GM21786 (cell line): ENCODE results near the gene ZNF525.
"Not testable (repeated sequence)": the region's sequence is repeated elsewhere in the genome, so short reads cannot be mapped to it uniquely, and the experiment has no call there.

Source experiments
- ATAC-seq: cut with Tn5 transposase; IDR thresholded peaks from one replicate; pipeline ENCODE4 v1.9.1; 2021; ENCODE audit not compliant: unreplicated experiment

ZNF525 gene

DNA sequence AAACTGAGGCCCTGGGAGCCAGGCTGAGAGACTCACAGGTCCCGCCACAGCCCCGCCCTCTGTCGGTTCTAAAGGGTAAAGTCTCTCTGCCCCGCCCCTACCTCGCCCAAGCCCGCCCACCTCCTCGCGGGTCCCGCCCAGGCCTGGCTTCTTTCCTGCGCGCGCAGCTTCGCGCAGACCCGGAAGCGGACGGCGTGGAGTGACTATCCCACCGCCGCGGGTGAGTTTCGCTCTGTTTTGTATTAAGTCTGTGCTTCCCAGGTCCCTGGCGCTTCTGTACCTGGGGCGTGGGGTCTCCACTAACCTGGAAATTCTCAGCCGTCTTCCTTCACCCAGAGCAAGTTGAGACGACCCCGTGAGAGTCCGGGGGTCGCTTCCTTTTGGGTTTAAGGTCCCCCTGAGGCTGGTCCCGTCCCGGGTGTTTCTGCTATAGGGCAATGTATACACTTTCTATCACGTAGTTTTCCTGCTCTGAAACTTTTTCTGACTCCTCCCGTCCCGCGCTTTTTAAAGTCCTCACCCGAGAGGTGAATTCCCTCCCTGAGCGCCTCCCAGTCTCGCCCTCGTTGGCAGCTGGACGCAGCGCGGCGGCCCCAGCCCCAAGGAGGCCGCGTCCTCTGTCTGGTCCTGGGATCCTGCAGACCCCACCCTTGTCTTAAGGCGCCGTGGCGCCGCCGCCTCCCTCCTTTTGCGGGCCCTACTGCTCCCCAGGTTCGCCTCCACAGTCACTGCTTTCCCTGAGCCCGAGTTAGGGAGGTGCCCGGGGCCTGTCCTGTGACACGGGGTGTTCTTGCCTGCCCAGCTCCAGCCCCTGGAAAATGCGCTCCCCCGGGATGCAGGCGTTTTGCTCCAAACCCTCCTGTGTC is 29.7 kb downstream of the ZNF525 start, which contains the start of gene ZNF765:
ZNF765 (plus strand) TSS at position 176 of the 866 bp plus-strand sequence. CDS start 2,867 bp downstream, outside the sequence.
- peak; percentile 87 for ATAC-seq

DNA sequence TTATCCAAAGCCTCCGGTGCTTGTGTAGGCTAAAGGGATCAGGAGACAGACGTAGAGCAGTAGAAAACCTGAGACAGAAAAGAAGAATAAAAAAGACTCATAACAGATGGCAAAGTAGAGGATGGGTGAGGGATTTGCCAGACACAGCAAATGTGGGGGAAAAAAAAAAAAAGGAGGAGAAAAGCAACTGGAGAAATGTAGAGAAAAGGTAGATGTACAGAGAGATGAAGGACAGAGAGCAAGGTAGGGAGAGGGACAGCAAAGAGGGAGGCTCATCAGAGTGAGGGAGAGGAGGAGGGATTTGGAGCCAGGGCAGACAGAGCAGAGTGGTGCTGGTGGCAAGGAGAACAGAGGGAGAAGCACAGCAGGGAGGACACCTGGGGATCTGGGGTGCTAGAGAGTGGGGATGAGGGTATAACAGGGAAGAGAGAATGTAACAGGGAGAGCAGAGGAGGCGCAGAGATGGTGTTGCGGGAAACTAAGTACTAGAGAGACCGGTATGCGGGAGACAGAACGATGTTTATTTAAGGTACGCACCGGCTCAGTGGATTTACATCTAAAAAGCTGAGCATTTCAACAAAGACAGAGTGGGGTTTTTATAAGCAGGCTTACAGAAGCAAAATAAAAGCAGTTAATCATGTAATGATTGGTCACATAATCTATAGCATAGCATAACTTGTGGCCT is 30.5 kb downstream of the ZNF525 start:
- not testable (repeated sequence) for ATAC-seq

DNA sequence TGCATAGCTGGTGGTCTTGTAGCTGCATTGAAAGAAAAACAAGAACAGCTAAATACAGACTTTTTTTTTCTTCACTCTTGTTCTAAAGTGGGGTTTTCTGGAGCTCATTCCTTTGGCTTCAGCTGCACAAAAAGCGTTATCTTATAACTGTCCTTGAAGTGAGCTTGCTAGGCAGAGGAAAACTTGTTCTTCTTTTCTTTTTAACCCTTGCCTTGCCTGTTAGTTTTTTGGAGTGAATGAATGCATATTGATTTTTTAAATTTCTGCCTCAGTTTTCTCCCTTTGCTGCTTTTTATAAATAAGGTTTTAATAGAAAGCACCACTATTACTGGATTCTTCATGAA is 31.0 kb downstream of the ZNF525 start:
- no peak for ATAC-seq

DNA sequence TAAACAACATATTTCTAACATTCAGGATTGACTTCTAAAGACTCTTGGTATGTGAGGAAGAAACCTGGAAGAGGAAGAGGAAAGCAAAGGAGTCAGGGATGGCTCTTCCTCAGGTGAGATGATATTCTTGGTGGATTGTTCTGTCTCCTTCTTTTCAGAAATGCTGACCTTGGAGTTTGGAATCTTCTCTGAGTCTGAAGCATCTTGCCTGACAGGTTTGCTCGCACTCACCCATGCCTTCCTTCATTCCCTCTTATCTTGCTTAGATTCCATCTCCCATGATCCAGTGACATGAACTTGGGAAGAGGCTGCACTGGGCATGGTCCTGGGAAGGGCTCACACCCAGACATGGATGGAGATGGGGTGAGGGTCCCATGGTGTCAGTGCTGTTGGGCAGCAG is 32.4 kb downstream of the ZNF525 start:
- ATAC-seq: not testable (repeated sequence)

DNA sequence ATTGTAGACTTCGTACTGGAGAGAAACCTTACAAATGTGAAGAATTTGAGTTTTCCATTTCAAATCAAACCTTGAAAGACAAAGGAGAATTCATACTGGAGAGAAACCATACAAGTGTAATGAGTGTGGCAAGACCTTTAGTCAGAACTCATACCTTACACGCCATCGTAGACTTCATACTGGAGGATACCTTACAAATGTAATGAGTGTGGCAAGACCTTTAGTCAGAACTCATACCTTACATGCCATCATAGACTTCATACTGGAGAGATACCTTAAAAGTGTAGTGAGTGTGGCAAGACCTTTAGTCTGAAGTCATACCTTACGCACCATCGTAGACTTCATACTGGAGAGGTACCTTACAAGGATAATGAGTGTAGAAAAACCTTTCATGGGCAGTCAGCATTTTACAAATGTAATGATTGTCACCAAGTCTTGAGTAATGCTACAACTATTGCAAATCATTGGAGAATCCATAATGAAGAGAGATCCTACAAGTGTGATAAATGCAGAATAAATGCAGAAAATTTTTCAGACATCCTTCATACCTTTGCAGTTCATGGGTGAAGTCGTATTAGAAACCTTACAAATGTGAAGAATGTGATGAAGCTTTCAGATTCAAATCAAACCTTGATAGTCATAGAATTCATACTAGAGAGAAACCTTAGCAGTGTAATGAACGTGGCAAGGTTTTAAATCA is 44.1 kb downstream of the ZNF525 start:
- ATAC-seq: no peak

DNA sequence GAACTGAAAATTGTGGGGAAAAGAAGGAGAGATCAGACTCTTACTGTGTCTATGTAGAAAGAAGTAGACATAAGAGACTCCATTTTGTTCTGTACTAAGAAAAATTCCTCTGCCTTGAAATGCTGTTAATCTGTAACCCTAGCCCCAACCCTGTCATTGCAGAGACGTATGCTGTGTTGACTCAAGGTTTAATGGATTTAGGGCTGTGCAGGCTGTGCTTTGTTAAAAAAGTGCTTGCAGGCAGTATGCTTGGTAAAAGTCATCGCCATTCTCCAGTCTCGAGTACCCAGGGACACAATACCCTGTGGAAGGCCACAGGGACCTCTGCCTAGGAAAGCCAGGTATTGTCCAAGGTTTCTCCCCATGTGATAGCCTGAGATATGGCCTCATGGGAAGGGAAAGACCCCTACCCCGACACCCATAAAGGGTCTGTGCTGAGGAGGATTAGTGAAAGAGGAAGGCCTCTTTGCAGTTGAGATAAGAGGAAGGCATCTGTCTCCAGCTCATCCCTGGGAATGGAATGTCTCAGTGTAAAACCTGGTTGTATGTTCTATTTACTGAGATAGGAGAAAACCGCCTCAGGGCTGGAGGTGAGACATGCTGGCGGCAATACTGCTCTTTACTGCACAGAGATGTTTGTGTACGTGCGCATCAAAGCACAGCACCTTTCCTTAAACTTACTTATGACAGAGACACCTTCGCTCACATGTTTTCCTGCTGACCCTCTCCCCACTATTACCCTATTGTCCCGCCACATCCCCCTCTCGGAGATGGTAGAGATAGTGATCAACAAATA is 55.2 kb downstream of the ZNF525 start:
- ATAC-seq: not testable (repeated sequence)

DNA sequence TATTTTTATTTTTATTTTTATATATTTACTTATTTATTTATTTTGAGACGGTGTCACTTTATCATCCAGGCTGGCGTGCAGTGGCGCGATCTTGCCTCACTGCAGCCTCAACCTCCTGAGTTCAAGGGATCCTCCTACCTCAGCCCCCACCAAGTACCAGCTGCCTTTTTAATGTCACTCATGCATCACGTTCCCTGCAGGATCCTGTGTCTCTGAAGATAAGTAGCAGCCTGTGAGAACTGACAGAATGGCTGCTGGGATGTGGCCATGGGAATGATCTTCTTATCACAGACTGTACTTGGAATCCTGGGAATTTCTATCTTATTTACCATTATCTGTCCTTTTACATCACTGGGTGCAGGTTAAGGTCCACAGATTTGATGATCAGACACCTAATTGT is 57.0 kb downstream of the ZNF525 start:
- ATAC-seq: no peak

DNA sequence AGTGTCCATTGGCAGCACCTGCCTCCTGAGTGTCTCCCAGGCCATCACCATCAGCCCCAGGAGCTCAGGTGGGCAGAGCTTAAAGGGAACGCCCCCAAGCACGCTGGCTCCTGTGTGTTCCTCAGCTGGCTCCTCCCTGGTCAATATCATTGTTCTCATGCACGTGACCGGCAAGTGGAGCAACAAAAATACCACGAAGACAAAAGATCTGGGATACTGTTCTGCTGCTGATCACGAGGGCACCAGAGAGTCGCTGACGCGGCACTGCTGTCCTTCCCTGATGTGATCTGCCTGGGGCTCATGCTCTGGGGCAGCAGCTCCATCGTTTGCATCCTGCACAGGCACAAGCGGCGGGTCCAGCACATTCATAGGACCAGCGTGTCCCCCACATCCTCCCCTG is 57.6 kb downstream of the ZNF525 start:
- not testable (repeated sequence) for ATAC-seq

DNA sequence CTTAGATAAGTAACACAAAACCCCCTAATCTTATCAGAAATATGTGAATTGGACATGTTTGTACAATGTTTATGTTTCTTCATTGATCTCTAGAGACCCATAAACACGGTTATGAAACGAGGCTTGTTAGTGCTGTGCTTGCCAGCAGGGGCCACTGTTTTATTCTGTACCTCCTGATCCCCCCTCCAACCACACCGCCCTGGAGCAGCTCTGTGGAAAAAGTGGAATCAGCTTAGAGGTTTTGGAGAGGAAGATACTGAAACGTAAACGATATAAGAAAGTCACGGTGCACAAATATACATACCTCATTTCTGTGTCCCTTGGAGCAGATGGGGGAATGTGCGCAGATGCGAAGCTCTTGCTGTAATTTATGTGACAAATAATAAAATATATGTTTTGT is 58.2 kb downstream of the ZNF525 start:
- not testable (repeated sequence) for ATAC-seq

DNA sequence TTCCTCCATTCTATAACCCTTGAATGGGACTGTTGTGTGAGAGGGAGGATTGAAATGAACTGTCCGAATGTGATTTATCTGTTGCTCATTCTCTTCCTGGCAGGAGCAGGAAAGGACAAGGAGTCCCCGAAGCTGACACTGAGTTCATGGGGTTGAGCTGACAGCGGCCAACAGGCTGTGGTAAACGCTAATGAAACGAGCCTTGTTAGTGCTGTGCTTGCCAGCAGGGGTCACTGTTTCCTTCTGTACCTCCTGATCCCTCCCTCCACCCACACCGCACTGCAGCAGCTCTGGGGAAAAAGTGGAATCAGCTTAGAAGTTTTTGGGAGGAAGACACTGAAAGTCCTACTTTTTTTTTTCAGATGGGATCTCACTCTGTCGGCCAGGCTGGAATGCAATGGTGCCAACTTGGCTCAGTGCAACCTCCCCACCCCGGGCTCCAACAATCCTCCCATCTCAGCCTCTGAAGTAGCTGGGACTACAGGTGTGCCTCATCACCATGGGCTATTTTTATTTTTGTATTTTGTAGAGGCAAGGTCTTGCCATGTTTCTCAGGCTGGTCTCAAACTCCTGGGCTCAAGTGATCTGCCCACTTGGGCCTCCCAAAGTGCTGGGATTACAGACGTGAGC is 59.6 kb downstream of the ZNF525 start:
- no peak for ATAC-seq

DNA sequence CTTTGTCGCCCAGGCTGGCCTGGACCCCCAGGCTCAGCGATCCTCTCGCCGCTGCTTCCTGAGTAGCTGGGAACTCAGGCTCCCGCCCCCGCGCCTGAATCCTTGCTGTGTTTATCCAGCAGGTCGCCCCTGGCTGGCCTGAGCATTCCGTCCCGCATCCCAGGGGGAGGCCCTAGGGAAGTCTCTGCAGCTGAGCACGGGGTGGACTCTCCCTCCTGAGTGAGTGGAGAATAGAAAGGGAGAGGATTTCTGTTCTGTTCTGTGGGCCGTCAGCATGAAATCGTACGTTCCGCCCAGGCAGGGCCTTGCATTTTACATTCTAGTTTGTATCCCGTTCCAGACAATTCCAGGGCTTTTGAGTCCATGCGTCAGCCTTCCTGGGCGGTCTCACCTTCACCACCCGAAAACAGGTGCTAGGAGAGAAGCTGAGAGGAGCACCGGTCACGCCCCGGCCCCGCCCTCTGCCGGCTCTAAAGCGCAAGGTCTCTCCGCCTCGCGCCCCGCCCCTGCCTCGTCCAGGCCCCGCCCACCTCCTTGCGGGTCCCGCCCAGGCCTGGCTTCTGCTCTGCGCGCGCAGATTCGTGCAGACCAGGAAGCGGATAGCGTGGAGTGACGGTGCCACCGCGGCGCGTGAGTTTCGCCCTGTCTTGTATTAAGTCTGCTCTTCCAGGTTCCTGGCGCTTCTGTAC is 66.0 kb downstream of the ZNF525 start, which contains the start of gene ZNF761:
ZNF761 (plus strand) TSS at position 586 of the 689 bp plus-strand sequence. CDS start 15,285 bp downstream, outside the sequence.
- ATAC-seq: peak; percentile 95

DNA sequence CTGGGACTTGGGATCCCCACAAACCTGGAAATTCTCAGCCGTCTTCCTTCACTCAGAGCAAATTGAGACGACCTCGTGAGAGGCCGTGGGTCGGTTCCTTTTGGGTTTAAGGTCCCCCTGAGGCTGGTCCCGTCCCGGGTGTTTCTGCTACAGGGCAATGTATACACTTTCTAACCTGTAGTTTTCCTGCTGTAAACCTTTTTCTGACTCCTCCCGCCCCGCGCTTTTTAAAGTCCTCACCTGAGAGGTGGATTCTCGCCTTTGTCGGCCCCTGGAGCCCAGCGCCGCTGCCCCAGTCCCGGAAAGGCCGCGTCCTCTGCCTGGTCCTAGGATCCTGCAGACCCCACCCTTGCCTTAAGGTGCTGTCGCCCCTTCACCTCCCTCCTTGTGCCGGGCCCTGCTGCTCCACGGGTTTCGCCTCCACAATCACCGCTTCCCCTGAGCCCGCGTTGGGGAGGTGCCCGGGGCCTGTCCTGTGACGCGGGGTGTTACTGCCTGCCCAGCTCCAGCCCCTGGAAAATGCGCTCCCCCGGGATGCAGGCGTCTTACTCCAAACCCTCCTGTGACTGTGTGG is 66.7 kb downstream of the ZNF525 start:
- peak; percentile 21 for ATAC-seq
